ENCODE data around the gene RRP8. TPM values are rescaled to one million over a fixed set of nuclear protein-coding genes. Genes with fewer than 3 reads are reported as not detected.

RRP8 gene
- total RNA-seq, 1 experiment from 2014 or later: 17.8 TPM

DNA sequence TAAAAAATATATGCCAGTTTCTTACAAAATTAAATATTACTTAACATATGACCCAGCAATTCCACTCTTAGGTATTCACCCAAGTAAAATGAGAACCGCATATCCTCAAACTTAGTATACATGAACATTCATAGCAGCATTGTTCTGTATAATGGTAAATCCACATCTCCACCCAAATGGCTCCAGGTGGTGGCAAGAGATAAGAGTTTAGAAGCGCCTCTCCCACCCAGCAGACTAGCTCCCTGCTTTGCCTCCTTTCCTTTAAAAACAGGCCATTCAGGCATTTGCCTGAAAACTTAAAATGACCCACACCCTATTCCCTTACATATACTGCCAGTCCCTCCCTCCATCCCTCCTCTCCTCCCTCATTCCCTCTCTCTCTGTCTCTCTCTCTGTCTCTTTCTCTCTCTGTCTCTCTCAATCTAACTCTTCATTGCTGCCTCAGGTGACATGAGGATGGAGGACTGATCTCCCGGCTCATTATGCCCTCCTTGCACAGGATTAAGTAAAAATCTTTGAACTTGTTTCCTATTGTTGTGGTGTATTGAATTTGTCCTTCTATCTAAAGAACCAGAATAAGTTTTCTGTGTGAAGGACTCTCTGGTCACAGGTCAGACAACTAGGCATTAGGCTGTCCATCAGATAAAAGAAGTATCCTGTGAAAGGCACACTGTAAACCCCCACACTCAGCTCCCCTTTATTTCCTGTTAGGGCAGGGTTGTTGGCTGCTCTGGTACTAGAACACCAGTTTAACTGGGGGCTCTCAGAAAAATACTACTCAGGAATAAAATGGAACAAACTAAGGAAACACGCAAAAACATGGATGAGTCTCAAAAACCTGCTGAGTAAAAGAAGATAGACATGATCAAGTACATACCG, 48.3 kb downstream of the RRP8 start:
- Histone ChIP-seq H2AFZ (ENCODE audit: low read depth, low read length, poor library complexity, severe bottlenecking) (no peak overlapping the region), H3K27ac (ENCODE audit: low read depth, low read length) (no peak overlapping the region), H3K4me3 (replicated peaks in 1 of 2; ENCODE audit: low read depth in 1 of 2, low read length in 2 of 2) (no peak overlapping the region), H3K9me2 (ENCODE audit: insufficient read depth) (no peaks in the 10 kb centered on the region), H3K9ac (ENCODE audit: low read length) (no peak overlapping the region), H3K9me3 (ENCODE audit: control insufficient read depth in 1 of 2, insufficient read depth in 1 of 2, low read depth in 1 of 2, low read length in 2 of 2) (no peaks in the 10 kb centered on the region), H4K20me1 (ENCODE audit: insufficient read depth) (no peaks in the 10 kb centered on the region), H3K79me2 (ENCODE audit: insufficient read depth, low read length) (no peaks in the 10 kb centered on the region), H3K4me2 (ENCODE audit: low read length) (no peak overlapping the region), H3K4me1 (ENCODE audit: control insufficient read depth in 1 of 2, insufficient read depth in 2 of 2, low read length in 2 of 2) (no peaks in the 10 kb centered on the region), H3K27me3 (ENCODE audit: insufficient read depth, low read length) (no peaks in the 10 kb centered on the region), H3K36me3 (ENCODE audit: control insufficient read depth in 1 of 2, insufficient read depth in 2 of 2, low read length in 2 of 2) (no peaks in the 10 kb centered on the region)
- DNase-seq (ENCODE audit: low read depth, low spot score) (no peak), ATAC-seq (no peak)
- CTCF ChIA-PET: interaction anchor here (1.0 kb wide), 1 partner anchor 24 kb away, joined by 3 read pairs; no protein-coding TSS in a partner anchor
- no TSS peak for BruUV-seq (replicated peaks)
- intact Hi-C loops (cut with micrococcal nuclease): no loop called here
- RAD21 ChIA-PET (ENCODE audit: low non-redundant PET in 1 of 2, low total read pairs in 2 of 2, uncharacterized antibody in 2 of 2, unreplicated experiment in 2 of 2): no interaction called here
- TF ChIP-seq CEBPB (IDR thresholded peaks at IDR 0.05; ENCODE audit: low read depth) (no peak), SIN3A (IDR thresholded peaks at IDR 0.05; ENCODE audit: low read depth) (no peak), POLR2AphosphoS5 (IDR thresholded peaks at IDR 0.05; ENCODE audit: low read depth, low read length) (no peak), YY1 (IDR thresholded peaks at IDR 0.05; ENCODE audit: extremely low read depth, insufficient replicate concordance, low read depth, low read length) (no peak), CBX3 (IDR thresholded peaks at IDR 0.05; ENCODE audit: low read depth) (no peak), SRF (IDR thresholded peaks at IDR 0.05; ENCODE audit: low read depth) (no peak), EGR1 (IDR thresholded peaks at IDR 0.05; ENCODE audit: low read depth) (no peak), ZFX (IDR thresholded peaks at IDR 0.05) (no peak), ZNF274 (IDR thresholded peaks at IDR 0.05; ENCODE audit: low read depth, low read length) (no peak), SP1 (IDR thresholded peaks at IDR 0.05; ENCODE audit: low read depth) (no peak), EZH2phosphoT487 (IDR thresholded peaks at IDR 0.05; ENCODE audit: borderline replicate concordance) (no peak)
- TF ChIP-seq, protein P1, sequence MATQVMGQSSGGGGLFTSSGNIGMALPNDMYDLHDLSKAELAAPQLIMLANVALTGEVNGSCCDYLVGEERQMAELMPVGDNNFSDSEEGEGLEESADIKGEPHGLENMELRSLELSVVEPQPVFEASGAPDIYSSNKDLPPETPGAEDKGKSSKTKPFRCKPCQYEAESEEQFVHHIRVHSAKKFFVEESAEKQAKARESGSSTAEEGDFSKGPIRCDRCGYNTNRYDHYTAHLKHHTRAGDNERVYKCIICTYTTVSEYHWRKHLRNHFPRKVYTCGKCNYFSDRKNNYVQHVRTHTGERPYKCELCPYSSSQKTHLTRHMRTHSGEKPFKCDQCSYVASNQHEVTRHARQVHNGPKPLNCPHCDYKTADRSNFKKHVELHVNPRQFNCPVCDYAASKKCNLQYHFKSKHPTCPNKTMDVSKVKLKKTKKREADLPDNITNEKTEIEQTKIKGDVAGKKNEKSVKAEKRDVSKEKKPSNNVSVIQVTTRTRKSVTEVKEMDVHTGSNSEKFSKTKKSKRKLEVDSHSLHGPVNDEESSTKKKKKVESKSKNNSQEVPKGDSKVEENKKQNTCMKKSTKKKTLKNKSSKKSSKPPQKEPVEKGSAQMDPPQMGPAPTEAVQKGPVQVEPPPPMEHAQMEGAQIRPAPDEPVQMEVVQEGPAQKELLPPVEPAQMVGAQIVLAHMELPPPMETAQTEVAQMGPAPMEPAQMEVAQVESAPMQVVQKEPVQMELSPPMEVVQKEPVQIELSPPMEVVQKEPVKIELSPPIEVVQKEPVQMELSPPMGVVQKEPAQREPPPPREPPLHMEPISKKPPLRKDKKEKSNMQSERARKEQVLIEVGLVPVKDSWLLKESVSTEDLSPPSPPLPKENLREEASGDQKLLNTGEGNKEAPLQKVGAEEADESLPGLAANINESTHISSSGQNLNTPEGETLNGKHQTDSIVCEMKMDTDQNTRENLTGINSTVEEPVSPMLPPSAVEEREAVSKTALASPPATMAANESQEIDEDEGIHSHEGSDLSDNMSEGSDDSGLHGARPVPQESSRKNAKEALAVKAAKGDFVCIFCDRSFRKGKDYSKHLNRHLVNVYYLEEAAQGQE (IDR thresholded peaks at IDR 0.05; ENCODE audit: low read depth): no peak
- TF ChIP-seq, protein P2, sequence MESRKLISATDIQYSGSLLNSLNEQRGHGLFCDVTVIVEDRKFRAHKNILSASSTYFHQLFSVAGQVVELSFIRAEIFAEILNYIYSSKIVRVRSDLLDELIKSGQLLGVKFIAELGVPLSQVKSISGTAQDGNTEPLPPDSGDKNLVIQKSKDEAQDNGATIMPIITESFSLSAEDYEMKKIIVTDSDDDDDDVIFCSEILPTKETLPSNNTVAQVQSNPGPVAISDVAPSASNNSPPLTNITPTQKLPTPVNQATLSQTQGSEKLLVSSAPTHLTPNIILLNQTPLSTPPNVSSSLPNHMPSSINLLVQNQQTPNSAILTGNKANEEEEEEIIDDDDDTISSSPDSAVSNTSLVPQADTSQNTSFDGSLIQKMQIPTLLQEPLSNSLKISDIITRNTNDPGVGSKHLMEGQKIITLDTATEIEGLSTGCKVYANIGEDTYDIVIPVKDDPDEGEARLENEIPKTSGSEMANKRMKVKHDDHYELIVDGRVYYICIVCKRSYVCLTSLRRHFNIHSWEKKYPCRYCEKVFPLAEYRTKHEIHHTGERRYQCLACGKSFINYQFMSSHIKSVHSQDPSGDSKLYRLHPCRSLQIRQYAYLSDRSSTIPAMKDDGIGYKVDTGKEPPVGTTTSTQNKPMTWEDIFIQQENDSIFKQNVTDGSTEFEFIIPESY (IDR thresholded peaks at IDR 0.05; ENCODE audit: extremely low read depth, insufficient replicate concordance, low read length): no peak
- TF ChIP-seq, protein P3, sequence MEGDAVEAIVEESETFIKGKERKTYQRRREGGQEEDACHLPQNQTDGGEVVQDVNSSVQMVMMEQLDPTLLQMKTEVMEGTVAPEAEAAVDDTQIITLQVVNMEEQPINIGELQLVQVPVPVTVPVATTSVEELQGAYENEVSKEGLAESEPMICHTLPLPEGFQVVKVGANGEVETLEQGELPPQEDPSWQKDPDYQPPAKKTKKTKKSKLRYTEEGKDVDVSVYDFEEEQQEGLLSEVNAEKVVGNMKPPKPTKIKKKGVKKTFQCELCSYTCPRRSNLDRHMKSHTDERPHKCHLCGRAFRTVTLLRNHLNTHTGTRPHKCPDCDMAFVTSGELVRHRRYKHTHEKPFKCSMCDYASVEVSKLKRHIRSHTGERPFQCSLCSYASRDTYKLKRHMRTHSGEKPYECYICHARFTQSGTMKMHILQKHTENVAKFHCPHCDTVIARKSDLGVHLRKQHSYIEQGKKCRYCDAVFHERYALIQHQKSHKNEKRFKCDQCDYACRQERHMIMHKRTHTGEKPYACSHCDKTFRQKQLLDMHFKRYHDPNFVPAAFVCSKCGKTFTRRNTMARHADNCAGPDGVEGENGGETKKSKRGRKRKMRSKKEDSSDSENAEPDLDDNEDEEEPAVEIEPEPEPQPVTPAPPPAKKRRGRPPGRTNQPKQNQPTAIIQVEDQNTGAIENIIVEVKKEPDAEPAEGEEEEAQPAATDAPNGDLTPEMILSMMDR (IDR thresholded peaks at IDR 0.05 in 2 of 3, conservative IDR thresholded peaks at IDR 0.05 in 1 of 3; ENCODE audit: borderline replicate concordance in 1 of 3, insufficient read depth in 1 of 3, low read depth in 2 of 3, low read length in 2 of 3): no peak
- POLR2A ChIA-PET: no interaction called here

All from HCT116 (cell line).